Right ventricle myocardium inferior (tissue), 1 donor: ENCODE results near the gene SHE. TPM values are rescaled to one million over a fixed set of nuclear protein-coding genes. Genes with fewer than 3 reads are reported as not detected.
"Not testable (repeated sequence)": the region's sequence is repeated elsewhere in the genome, so short reads cannot be mapped to it uniquely, and the experiment has no call there.

ENCODE experiments used
- ATAC-seq: fragments of 200-7000 bp; cut with Tn5 transposase; one replicate; pipeline ENCODE4 v1.9.1; 2020; ENCODE audit warnings: mild to moderate bottlenecking, moderate library complexity
- DNase-seq: peaks from one replicate; pipeline ENCODE4 v3.0.0; 2021; ENCODE audit errors: missing footprints
- intact Hi-C: fragments of 100-400 bp; cut with DNase I; formaldehyde crosslinking; loops from one replicate; pipeline ENCODE4 v1.11.0; 2022
- long read RNA-seq: library from polyadenylated mRNA; unstranded; transcript quantifications from one replicate; pipeline ENCODE4 v2.0.0, GENCODE V29; 2021
- total RNA-seq: library from RNA; stranded (reverse); fragmentation: NEBNext Ultra II Directional; extraction: Animal tissue kit (Norgen Biotek cat#: 25700); gene quantifications from one replicate; pipeline ENCODE4 v1.2.1, GENCODE V29; 2021
- donor health status: DM: no; HTN: yes; CAD: no; lungs with severe emphysema.

SHE gene
- 11.3 TPM for total RNA-seq
- long read RNA-seq, full-length matches to known transcripts = 9 of 14 reads
- long read RNA-seq, partial matches to known transcripts = 2 of 14 reads
- long read RNA-seq, other reads (novel, unspliced or antisense) = 3 of 14 reads

DNA sequence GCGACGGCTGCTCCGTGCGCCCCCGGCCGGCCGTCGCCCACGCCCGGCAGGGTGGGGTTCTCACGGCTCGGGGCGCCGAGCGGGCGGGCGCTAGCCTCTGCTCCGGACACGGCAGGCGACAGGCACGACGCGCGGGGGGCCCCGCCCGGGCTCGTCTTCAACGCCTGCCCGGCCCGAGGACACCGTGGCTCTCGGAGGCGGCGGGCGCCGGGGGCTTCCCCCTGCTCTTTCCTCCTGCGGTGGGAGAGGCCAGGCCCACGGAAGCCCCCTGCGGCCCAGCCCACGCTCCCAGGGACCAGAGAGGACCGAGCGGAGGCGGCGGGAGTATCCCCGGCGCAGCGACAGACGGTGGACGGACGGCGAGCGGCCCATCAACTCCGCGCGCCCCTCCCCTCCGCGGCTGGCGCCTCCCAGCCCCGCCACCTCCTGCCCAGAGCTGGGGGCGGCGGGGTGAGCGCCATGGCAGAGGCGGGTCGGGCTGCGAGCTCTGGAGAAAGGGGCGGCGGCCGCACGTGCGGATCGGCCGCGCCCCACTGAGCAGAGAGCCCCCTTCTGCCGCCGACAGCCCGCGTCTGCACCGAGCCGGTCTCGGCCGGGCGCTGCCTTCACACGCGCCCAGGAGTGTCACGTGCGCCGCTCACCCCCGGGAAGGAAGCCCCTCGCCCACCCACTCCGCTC lies at the start of gene SHE, which contains the start of gene TDRD10:
SHE (minus strand) TSS at position 347 of the 678 bp plus-strand sequence. CDS start 386 bp downstream, outside the sequence.
TDRD10 (plus strand) TSS at position 154 of the 678 bp plus-strand sequence. CDS start 4,685 bp downstream, outside the sequence.
- DNase-seq (peak; percentile 77), ATAC-seq (peak; percentile 58)
- intact Hi-C loops = loop anchor here (1.0 kb wide), 1 partner anchor 22 kb away; no protein-coding TSS in a partner anchor

DNA sequence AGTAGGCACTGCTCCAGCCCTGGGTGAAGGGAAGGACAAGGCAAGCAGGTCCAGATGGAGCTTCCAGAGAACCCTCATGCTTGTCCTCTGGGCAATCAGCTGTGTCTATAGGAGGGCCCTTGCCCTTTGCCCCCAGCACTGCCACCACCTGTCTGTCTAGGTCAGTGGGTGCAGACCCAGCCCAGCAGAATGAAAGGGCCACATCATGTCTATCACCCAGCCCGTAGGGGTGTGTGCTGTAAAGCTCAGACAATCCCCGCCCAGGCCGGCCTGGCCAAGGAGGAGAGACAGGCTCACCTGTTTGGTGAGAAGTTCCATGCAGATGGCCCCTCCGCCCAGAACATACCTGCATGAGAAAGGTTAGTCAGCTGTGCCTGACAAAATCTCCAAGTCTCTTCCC lies 49.3 kb upstream of the SHE start:
- intact Hi-C loops = no loop called here
- DNase-seq (no peak), ATAC-seq (no peak)

- intact Hi-C loops = no loop called here
- DNase-seq (no peak), ATAC-seq (no peak)
Measured at GRCh38 chr1:154550657-154551056, 48.4 kb upstream of the SHE start.

DNA sequence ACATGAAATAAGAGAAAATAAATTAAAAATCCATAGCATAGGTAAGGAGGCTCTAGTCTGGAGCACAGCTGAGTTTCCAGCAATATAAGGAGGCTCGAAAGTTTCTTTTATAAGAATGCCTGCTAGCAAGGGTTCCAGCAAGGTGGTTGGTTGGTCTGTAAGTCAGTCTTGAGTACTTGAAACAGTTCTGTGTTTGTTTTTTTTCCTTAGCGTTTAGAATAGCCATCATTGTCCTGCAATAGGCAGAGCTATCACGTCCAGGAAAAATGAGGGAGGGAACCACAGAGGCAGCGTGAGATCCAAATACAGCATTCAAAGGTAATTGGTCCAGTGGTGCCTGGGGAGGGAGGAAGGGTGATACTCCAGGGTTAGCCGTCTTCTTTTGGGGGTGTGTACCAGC lies 47.9 kb upstream of the SHE start:
- no peak for ATAC-seq
- intact Hi-C loops = no loop called here
- no peak for DNase-seq

DNA sequence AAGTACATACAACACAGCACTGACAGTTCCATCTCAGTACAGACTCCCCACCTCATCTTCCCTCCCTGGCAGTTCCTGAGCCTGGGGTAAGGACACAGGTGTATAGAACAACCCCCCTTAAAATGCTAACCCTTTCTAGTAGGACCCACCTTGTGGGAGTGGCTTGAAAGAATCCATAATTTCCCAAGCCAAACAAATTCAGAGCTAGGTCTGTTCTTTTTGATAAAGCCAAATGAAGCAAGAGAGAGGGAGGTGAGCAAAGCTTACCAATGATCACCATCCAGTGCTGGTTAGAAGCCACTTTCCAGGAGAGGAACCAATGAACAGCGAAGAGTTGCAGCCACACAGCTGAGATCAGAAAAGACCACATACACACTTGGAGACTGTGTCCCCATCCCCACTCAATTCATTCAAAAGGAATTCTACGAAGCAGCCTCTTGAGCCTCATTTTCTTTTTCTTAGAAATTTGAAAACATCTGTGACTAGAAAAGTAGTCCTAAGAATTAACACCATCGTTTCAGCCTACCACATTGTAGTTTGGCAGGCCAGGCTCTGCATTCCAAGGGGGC lies 47.1 kb upstream of the SHE start:
- ATAC-seq (no peak), DNase-seq (no peak)
- intact Hi-C loops = no loop called here

GRCh38 chr1:154548028-154548427 lies 45.8 kb upstream of the SHE start:
- no peak for DNase-seq
- intact Hi-C loops = no loop called here

DNA sequence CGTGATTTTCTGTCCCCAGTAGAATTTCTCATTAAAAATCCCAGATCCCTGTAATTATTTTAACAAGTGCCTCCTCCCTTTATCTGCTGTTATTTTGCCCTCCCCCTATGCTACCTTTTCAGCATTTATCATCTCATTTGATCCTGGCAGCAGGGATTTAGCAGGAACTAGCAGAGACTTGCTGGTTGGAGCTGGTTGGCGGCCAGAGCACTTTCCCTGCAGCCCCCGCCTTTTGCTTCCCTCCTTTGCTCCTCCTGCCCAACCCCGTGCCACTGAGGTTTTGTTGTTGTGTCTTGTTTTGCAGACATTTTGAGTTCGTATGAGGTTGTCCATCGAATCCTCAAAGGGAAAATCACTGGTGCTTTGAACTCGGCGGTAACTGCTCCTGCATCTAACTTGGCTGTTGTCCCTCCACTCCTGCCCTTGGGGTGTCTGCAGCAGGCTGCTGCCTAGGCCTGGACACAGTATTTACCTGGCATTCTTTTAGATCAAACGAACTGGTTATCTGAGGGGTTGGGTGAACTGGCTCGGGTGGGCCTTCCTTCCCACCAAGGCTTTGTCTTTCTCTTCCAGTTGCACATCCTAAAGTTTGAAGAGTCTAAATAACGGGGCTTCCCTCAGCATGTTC lies 45.0 kb upstream of the SHE start:
- intact Hi-C loops = no loop called here
- ATAC-seq = no peak
- DNase-seq = no peak

More at GRCh38 chr1:154548028-154548427, 45.8 kb upstream of the SHE start:
- peak; percentile 67 for ATAC-seq

GRCh38 chr1:154546264-154547063 lies 44.3 kb upstream of the SHE start:
- intact Hi-C loops = loop anchor here (1.0 kb wide), 1 partner anchor 66 kb away; no protein-coding TSS in a partner anchor
- ATAC-seq (peak; percentile 76), DNase-seq (no peak)

DNA sequence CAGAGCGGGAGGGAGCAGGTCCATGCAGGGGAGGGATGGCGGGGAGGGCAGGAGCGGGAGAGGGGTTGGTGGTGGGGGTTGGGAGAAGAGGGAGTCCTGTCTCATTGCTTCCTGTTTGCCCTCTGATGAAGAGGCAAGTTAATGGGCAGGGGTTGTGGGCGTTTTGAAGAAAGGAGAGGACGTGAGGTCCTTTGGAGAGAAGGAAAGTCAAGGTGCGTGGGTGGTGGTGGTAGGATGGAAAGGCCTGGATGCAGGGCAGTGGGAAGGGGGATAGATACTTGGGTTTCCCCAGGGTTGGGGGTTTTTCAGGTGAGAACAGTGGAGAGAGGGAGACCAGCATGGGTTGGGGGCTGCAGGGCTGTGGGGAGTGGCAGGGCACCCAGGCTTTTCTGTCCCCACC lies 39.0 kb upstream of the SHE start:
- intact Hi-C loops = no loop called here
- DNase-seq (no peak), ATAC-seq (no peak)

DNA sequence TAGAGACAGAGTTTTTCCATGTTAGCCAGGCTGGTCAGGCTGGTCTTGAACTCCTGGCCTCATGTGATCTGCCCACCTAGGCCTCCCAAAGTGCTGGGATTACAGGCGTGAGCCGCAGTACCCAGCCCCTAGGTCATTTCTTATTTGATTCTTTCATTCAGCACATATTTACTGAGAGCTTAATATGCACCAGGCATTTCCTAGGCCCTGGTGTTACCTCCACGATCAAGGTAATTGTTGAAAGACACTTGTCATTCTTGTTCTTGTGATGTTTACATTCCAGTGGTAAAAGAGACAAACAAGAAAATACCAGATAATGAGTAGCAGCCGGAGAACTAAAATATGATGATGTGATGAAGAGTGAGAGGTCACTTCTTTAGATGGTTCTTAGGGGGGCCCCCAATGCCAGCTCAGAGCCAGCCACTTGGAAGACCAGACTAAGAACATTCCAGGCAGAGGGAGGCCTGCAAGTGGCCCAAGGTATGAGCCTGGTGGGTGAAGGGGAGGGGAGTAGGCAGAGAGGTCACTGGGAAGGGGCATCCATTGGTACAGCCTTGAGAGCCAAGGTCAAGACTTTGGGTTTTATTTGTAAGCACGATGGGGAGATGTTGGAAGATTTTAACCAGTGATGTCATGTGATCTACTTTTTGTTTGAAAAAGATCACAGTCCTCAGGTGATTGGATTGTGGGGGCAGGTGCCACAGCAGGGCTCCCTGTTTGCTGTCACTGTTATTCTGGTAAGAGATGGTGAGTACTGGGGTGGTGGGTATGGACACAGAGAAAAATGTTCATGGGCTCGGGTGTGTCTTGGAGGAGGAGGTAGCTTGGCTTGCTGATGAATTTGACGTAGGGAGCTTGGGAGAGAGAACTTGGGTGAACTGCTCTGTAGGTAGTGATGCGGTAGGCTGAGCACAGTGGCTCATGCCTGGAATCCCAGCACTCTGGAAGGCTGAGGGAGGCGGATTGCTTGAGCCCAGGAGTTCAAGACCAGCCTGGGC lies 37.6 kb upstream of the SHE start:
- ATAC-seq (no peak), DNase-seq (no peak)
- intact Hi-C loops = no loop called here

DNA sequence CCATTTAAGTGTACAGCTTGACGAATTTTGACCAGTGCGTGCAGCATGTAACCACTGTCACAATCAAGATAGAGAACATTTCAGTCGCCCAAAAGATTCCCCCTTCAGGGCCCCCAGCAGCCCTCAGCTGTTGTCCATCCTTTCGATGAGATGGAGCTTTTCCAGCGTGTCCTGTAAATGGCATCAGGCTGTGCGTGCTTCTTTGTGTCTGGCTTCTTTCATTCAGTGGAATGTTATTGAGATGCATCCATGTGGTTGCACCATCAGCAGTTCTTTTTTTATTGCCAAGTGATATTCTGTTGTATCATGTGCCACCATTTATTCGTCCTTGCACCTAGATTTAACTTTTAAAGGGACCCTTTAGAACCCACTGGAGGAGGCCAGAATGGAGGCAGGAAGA lies 34.4 kb upstream of the SHE start:
- ATAC-seq = no peak
- DNase-seq = no peak
- intact Hi-C loops = no loop called here

DNA sequence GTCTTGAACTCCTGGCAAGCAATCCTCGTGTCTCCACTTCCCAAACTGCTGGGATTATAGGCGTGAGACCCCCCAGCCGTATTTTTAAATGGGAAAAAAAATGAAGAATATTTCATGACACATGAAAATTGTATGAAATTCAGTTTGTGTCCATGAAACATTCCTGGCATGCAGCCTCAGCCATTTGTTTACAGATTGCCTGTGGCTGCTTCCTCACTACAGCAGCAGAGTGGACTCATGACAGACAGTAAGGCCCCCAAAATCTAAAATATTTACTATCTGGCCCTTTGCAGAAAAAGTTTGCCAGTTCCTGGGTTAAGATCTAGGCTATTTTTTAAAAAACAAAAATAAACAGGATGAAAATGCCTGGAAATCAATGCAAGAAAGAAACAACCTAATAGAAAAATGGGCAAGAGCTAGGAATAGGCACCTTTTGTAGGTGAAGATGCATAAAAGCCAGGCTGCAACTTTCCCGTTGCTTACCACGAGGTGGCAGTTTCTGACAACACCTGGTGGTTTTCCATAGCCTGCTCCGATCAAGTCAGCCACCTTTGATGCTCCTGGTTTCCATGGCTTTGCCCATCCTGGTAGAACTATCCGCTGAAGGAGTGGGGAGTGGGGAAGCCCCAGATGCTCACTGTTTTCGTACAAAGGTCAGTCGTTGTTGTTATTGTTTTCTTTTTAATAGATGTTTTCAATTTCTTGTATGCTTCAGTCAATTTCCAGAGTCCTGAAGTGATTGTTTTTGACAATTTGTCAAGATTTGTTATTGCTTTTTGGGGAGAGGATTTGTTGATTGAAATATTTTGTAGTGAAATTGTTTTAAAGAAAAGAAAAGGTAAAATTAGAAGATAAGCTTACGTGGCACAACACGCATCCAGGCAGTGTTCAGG lies 32.0 kb upstream of the SHE start:
- DNase-seq (no peak), ATAC-seq (no peak)

GRCh38 chr1:154531950-154532349 lies 29.7 kb upstream of the SHE start:
- intact Hi-C loops, DNase-seq, ATAC-seq: not testable (repeated sequence)

More for the DNA sequence above, 32.0 kb upstream of the SHE start:
- intact Hi-C loops = no loop called here

DNA sequence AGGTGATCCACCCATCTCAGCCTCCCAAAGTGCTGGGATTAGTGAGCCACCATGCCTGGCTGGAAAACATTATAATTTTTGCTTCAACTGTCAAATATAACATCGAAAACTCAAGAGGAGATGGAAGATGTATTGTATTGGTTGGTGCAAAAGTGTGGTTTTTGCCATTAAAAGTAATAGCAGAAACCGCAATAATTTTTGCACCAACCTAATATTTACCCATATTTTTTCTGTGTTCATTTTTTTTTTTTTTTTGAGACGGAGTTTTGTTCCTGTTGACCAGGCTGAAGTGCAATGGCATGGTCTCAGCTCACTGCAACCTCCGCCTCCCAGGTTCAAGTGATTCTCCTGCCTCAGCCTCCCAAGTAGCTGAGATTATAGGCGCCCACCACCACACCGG lies 27.1 kb upstream of the SHE start:
- no peak for ATAC-seq
- DNase-seq = no peak
- intact Hi-C loops = no loop called here

DNA sequence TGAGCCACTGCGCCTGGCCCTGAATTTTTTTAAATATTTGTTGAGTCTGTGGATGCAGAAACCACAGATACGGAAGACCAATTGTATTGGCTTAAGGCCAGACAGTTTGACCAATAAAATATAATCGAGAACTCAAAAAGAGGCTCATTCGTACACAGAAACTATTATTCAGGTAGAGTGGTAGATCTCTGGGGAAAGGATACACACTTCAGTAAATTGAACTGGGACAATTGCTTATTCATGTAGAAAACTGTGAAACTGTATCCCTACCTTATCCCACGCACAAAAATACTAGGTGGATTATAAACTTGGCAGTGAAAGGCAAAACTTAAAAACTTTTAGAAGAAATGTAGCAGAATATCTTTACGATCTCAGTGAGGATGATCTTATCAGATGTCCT lies 25.0 kb upstream of the SHE start:
- ATAC-seq (no peak), DNase-seq (no peak)
- intact Hi-C loops = no loop called here

- intact Hi-C loops = no loop called here
- ATAC-seq (no peak), DNase-seq (no peak)
Measured at GRCh38 chr1:154524881-154525280, 22.7 kb upstream of the SHE start.

GRCh38 chr1:154521695-154522094 lies 19.5 kb upstream of the SHE start:
- ATAC-seq = no peak
- DNase-seq = no peak
- intact Hi-C loops = no loop called here
